NCI-H1092 (cell line): Measurements from ENCODE around the gene EPRS1.
"Not testable (repeated sequence)": the region's sequence is repeated elsewhere in the genome, so short reads cannot be mapped to it uniquely, and the experiment has no call there.

Experiments
- DNase-seq: peaks from one replicate; lab custom pipeline; 2025; lab: John Stamatoyannopoulos, UW

Gene EPRS1

DNA sequence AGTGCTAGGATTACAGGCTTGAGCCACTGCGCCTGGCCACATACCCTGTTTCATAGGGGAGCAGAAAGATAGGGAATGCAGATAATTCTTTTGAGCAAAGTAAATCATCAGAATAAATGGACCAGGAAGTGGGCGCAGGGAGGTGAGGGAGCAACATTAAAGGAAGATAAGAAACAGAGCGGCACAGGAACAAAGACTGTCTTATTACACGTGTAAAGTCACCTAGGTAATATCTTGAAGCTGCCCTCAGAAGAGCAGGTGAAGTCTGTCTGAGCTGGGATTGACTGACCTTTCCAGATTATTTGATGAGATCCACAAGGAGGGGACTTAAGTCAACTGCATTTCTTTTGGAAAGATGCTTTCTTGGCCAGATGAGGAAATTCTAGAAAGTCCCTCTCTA is 7.7 kb downstream of the EPRS1 start:
- no peak for DNase-seq

DNA sequence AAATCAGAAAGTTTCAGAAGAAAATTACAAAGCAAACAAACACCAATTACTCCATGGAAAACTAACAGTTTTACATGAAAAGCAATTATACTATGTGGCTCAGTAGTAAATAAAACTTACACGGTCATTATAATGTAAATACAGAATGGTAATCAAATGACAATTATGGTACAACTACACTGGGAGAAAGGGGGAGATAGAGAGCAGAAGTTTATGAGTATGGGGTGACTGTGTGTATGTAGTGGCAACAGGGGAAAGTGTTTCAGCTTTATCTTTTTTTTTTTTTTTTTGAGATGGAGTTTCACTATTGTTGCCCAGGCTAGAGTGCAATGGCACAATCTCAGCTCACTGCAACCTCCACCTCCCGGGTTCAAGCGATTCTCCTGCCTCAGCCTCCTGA is 8.5 kb downstream of the EPRS1 start:
- DNase-seq: not testable (repeated sequence)

DNA sequence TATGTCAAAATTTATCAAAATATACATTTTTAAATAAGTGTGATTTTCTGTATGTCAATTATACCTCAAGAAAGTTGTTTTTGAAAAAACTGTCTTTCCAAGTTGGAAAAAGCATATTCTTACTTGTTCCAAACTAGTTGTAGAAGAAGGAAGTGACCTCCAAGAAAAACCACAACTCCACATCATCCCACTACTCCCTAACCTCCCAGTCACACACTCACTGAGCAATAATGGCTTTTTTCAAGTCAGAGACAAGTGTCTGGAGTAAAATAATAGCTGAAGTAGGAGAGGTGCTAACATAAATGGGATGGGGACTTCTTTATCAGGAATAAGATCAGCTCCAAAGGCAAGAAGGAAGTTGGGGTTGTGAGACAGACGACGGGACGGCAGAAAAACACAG is 13.4 kb downstream of the EPRS1 start:
- no peak for DNase-seq

DNA sequence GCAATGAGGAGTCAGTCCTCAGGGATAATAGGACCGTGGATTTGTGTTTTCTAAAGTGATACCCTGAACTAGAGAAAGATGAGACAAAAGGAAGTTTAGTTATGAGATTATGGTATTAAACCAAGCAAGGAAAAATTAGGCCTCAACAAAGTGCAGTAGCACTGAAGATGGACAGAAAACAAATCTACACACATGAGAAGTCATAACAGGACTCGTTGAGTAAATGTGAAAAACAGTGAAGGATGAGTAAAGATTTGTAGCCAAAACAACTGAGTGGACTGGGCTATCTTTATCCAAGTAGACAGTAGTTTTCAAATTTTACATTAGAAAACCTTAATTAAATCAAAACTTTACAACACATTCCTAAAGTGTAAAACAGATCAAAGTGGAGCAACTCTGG is 15.0 kb downstream of the EPRS1 start:
- no peak for DNase-seq

DNA sequence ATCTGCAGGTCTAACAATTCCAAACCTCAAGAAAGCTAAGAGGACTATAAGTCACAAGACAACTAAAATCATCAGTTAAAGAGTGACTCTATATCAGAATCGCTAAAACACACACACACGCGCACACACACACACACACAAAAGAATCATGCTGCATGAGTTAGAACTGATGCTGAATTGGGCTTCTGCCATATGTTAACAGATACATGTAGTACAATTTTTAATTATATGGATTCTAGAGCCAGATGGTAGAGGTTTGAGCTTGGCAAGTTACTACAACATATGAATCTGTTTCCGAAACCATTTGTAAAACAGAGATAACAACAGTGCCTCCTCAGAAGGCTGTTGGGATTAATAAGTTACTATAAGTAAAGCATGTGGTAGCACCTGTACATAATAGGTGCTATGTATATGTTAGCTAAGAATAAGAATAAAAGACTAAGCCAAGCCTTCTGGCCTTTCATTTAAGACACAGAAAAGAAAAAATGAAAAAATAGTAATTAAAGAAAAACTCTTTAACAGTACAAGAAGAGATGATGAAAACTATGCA is 17.9 kb downstream of the EPRS1 start:
- DNase-seq: no peak

DNA sequence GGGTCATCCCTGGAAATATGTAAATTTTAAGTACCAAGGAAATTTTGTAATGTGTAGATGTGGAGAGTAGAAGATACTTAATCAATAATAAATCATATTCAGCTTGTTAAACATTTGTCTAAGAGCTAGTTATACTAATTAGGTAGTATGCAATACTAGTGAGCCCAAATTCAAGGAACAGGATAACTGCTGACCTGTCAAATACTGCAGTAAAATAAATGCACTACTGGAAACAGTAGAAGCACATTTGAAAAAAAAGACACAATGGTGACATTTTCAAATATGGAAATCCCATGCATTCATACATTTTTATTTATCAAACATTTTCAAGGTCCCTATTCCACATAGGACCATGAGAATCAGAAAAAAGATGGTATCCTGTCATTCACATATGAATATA is 27.2 kb downstream of the EPRS1 start:
- DNase-seq: no peak

DNA sequence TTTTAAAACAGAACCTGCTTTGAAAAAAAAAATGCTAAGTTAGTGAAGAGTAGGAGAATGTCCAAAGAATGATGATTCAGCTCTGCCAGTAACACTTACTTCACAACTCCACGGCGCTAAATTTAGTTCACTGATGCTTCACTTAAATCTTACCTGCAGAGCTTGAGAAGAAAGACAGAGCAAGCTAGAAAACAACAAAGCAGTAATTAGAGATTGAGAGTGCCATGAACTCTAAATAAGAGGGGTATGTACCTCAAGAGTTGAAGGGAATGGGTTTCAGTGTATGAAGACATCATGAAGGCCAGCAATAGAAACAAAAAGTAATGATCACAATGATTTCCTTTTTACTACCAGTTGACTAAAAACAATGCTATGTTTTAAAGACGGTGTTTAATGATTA is 32.8 kb downstream of the EPRS1 start:
- no peak for DNase-seq

DNA sequence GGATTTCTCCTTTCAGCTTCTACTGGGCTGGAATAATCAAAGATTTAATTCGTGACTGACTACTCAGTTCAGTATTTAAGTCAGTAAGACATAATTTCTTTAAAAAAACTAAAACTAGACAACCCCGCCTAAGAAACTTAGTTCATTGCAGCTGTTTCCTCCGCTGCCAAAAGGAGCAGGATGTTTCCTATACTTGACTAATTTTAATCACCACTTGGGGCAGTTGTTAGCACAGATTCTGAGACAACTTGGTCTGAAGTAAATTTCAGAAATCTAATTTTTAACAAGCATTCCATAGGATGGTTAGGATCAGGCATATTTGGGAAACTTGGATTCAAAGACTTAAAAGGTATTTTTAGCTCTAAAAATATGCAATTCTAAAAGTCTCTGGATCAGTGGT is 34.0 kb downstream of the EPRS1 start:
- DNase-seq: no peak

DNA sequence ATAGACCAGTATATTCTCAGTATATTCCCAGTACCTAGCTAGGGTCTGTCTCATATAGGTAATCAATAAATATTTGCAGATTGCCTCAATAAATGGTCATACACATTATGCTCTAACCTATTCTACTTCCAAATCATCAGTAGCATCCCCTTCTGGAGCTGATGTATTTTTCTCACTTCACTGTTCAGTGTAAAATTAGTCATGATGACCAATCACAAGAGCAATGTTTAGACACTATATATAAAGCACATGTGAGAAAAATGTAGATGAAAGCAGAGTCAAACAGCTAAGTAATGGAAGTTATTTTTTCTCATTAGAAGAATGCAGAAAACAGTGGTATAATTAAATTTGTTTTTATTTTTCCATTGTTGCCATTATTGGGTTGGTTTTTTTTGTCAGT is 34.7 kb downstream of the EPRS1 start:
- no peak for DNase-seq

DNA sequence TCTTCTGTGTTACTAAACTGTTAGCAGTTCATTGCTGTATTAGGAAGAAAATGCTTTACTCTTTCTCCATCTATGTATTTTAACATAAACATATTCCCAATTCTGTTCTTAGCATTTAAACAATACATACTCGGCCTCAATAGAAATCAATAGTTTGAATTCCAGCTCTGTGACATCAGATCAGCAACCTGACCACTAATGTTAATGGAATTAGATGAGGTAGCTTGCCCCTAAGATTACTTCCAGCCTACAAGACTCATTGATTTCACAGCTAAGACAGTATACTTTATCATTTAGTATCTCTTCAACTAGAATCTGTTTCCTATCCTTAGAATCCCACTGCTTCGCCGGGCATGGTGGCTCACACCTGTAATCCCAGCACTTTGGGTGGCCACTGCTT is 38.9 kb downstream of the EPRS1 start:
- DNase-seq: no peak

DNA sequence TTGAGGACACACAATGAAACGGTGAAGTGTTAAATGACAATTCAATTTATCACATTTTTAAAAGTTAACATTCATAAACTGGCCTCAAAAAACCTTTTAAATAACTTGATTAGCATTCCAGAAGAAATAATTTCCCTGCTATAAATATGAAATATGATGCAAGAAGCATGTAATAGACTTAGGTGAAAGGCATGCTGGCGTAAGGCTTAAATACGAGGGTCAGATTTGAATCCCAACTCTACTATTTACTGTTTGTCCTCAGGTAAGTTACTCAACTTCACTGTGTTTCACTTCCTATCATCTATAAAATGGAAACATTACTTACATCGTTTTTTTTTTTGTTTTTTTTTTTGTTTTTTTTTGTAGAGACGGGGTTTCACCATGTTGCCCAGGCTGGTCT is 40.8 kb downstream of the EPRS1 start:
- no peak for DNase-seq

DNA sequence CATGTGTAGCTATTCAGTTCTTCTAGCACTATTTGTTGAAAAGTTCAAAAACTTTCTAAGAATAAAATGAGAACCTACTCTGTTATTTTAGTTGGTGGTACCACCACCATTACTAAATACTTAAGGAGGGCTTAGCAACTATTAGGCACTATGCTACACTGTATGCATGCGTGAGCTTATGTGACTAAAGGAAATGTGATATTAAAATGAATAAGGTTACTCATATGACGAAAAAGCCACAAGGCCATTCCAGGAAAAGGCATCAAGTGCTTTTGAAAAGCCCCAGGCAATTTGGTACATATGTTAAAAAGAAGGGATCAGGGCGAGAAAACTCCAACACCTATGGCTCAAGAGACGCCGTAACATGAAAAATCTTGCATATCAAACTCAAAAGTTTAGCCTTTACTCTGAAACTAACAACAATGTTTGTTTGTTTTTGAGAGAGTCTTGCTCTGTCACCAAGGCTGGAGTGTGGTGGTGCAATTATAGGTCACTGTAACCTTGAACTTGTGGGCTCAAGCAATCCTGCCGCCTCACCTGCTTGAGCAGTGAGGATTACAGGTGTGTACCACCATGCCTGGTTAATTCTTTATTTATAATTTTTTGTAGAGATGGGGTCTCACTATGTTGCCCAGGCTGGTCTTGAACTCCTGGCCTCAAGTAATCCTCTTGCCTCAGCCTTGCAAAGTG is 42.5 kb downstream of the EPRS1 start:
- DNase-seq: no peak

DNA sequence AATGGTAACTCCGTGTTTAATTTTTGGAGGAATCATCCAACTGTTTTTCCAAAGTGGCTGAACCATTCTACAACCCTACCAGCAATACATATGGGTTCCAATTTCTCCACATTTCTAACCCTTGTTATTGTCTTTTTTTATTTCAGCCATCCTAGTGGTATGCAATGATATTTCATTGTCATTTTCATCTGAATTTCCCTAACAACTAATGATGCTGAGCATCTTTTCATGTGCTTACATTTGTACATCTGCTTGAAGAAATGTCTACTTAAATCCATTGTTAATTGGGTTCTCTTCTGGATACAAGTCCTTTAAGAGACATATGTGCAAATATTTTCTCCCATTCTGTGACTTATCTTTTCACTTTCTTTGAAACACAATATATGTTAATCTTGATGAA is 43.3 kb downstream of the EPRS1 start:
- no peak for DNase-seq

DNA sequence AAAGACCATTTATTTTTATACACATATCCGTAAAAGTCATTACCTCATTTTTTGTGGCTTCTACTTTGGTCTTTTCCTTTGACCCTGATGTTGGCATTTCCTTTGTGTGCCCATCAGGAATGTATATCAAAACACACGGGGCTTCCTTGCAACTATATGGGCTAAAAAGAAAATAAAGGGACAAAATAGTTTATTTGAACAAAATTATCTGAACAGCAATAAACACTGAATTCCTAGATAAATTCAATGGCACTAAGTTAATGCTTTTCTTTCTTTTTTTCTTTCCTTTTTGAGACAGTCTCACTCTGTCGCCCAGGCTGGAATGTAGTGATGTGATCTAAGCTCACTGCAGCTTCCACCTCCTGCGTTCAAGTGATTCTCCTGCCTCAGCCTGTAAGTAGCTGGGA is 45.2 kb downstream of the EPRS1 start:
- DNase-seq: no peak

DNA sequence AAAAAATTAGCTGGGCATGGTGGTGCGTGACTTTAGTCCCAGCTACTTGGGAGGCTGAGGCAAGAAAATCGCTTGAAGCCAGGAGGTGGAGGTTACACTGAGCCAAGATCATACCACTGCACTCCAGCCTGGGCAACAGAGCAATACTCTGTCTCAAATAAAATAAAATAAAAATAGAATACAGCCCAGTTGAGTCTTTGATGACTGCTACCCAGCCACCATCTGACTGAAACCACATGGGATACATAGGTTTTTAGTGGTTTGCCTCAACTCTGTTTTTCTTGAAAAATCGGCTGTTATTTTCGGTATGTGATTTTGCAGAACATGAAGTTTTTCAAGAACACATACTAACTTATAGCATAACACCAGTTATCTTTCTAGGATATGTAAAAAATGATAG is 46.5 kb downstream of the EPRS1 start:
- DNase-seq: no peak
